Thoracic aorta (tissue), 2 donors: ENCODE measurements around the gene ACADS. TPM values are rescaled to one million over a fixed set of nuclear protein-coding genes. Genes with fewer than 3 reads are reported as not detected.

Experiments
- ATAC-seq: fragments of 150-250 bp; one replicate; pipeline ENCODE4 v1.8.0; 2017; ENCODE audit warnings: low read depth; ENCODE audit not compliant: insufficient number of reproducible peaks, low FRiP score
- DNase-seq: peaks from one replicate; pipeline ENCODE4 v3.0.0-alpha.2; 2020; ENCODE audit warnings: low spot score
- H3K27ac ChIP-seq, 2 donors: fragments of 200-600 bp; sonication (generic); 1 replicate in 1 of 2; 2 replicates in 1 of 2; pipeline ENCODE4 v1.5.1; 2016; ENCODE audit warnings: mild to moderate bottlenecking in 2 of 2, moderate library complexity in 2 of 2
- H3K27me3 ChIP-seq: fragments of 200-600 bp; sonication (generic); replicated peaks from 2 replicates; pipeline ENCODE4 v1.6.0; 2016; ENCODE audit warnings: mild to moderate bottlenecking; ENCODE audit not compliant: insufficient read depth
- H3K36me3 ChIP-seq: fragments of 200-600 bp; sonication (generic); one replicate; pipeline ENCODE4 v1.5.1; 2016
- H3K4me1 ChIP-seq, 2 donors: fragments of 200-600 bp; sonication (generic); 1 replicate in 1 of 2; 2 replicates in 1 of 2; pipeline versions ENCODE4 v1.5.1 to v1.6.0; 2016; ENCODE audit warnings: low read depth in 2 of 2, mild to moderate bottlenecking in 1 of 2; ENCODE audit not compliant: control insufficient read depth in 1 of 2
- H3K4me3 ChIP-seq: fragments of 200-600 bp; sonication (generic); 2 replicates; pipeline ENCODE4 v1.5.1; 2016; ENCODE audit warnings: mild to moderate bottlenecking
- H3K9me3 ChIP-seq: fragments of 200-600 bp; sonication (generic); 2 replicates; pipeline ENCODE4 v1.5.1; 2016
- total RNA-seq, 2 donors: library from RNA; depleted of rRNA; stranded (reverse); fragments of >200 nt; gene quantifications; one replicate each; pipeline versions ENCODE4 v1.1.0 to v1.2.3, GENCODE V29; 2016
- TF ChIP-seq, protein P1 (sequence below): fragments of 200-600 bp; sonication (generic); IDR thresholded peaks from one replicate; pipeline ENCODE4 v1.5.1; 2019; ENCODE audit warnings: antibody characterized with exemption

Gene ACADS
- total RNA-seq, 2 donors from 2014 or later: 18.3 to 19.6 TPM

DNA sequence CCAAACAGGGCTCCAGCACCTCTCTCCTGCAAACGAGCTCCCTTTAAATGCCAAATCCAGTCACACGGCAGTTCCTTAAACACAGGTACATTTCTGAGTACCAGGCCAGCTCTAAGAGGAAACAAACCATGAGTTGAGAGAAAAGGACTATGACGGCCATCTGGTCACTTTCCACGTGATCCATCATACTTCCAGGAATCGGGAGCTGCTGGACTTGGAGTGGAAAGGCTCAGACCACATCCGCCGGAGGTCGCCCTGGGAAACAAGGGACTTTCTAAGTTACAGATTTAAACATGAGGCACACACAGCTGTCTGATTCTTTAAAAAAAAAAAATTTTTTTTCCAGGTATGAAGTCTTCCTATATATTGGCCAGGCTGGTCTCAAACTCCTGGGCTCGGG lies 39.2 kb downstream of the ACADS start:
- Histone ChIP-seq H3K9me3 (no peaks in the 10 kb centered on the region), H3K4me3 (no peak overlapping the region), H3K4me1 (peaks cover 2 to 8% of the 10 kb centered on the region in 2 donors), H3K36me3 (peaks cover 38% of the 10 kb centered on the region), H3K27ac (no peak overlapping the region), H3K27me3 (no peaks in the 10 kb centered on the region)
- ATAC-seq: no peak
- no peak for DNase-seq
- TF ChIP-seq, protein P1, sequence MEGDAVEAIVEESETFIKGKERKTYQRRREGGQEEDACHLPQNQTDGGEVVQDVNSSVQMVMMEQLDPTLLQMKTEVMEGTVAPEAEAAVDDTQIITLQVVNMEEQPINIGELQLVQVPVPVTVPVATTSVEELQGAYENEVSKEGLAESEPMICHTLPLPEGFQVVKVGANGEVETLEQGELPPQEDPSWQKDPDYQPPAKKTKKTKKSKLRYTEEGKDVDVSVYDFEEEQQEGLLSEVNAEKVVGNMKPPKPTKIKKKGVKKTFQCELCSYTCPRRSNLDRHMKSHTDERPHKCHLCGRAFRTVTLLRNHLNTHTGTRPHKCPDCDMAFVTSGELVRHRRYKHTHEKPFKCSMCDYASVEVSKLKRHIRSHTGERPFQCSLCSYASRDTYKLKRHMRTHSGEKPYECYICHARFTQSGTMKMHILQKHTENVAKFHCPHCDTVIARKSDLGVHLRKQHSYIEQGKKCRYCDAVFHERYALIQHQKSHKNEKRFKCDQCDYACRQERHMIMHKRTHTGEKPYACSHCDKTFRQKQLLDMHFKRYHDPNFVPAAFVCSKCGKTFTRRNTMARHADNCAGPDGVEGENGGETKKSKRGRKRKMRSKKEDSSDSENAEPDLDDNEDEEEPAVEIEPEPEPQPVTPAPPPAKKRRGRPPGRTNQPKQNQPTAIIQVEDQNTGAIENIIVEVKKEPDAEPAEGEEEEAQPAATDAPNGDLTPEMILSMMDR: no peak

DNA sequence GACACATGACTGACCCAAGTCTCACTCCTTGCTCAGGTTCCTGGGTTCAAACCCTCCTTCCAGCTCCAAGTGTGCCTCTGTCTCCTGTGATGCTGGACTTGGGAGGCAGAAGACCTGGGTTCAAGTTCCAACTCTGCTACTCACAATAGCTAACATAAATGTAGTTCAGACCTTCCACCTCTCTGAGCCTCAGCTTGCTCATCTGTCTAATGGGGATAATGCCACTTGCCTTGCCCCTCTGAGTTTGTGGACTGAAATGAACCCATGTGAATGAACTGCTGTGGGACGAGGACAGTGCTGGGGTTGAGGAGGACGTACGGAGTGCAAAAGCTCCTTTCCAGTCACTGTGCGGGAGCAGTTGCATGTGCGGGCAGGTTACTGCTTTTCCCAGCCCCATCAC lies 40.9 kb downstream of the ACADS start:
- H3K36me3 ChIP-seq: peaks cover 38% of the 10 kb centered on the region
- H3K9me3 ChIP-seq: no peaks in the 10 kb centered on the region
- H3K27ac ChIP-seq: no peak overlapping the region
- TF ChIP-seq, protein P1: no peak
- H3K4me1 ChIP-seq: peaks cover 1 to 4% of the 10 kb centered on the region in 2 donors
- DNase-seq: no peak
- H3K27me3 ChIP-seq: no peaks in the 10 kb centered on the region
- H3K4me3 ChIP-seq: no peak overlapping the region
- ATAC-seq: no peak

DNA sequence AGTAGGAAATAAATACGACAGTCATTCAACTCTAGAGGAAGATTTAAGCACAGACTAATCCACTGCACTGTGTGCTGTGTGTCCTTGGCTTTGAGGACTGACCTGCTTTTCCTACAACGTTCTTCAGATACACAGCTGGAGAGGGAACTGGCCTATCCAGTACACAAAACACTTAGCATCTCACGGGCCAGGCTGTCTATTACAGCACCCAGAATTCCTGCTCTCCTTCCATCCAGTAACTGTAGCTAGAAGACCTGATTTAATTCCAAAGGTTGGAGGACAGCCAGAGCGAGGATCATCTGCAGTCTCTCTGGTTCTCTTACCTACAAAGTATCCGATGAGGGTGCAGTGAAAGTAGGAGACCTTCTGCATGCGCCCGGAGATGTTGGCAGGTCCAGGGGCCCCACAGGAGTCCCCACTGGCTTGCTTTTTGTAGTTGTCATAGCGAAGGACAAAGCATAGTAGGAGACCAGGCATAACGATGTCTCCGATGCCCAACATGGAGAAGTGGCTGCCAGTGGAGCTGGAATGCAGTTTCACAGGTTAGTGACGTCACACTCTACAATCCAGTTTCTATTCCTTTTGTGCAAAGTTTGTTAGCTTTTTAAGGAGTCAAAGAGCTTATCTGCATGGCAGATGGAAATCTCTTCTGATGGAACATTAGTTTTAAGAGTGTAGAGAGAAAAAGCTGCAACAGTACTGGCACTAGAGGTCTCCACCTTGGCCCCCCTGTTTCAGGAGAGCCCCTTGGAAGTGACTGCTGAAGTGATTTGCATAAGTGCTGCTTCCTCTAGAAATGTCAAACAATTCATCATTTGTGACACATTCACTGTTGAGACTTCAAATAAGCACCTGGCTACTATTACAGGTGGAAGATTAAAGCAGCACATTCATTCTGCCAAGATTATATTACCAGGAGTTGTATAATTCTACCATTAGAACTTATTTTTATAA lies 41.7 kb downstream of the ACADS start:
- H3K36me3 ChIP-seq: peaks cover 38% of the 10 kb centered on the region
- H3K4me1 ChIP-seq: no peaks in the 10 kb centered on the region
- ATAC-seq: no peak
- no peak for DNase-seq
- no peak overlapping the region for H3K27ac ChIP-seq
- H3K4me3 ChIP-seq: no peak overlapping the region
- no peaks in the 10 kb centered on the region for H3K27me3 ChIP-seq
- TF ChIP-seq, protein P1: no peak
- no peaks in the 10 kb centered on the region for H3K9me3 ChIP-seq

DNA sequence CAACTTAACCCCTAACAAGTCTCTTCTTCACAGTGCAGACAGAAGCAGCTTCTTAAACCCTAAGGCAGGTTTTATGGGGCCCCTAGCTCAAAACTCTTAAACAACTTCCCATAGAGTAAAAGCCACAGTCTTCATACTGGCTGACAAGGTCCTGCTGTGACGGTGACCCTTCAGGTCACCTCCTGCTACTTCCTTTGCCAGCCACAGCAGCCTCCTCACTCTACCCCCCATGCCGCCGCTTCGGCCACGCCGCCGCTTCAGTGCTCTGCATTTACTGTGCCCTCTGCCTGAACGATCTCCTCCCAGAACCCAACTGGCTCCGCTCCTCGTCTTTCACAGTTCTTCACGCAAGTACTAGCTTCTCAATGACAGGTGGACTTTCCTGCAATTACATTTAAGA lies 45.5 kb downstream of the ACADS start:
- no peak for DNase-seq
- no peaks in the 10 kb centered on the region for H3K9me3 ChIP-seq
- no peaks in the 10 kb centered on the region for H3K27me3 ChIP-seq
- no peaks in the 10 kb centered on the region for H3K4me1 ChIP-seq
- TF ChIP-seq, protein P1: no peak
- no peak for ATAC-seq
- H3K36me3 ChIP-seq: peaks cover 26% of the 10 kb centered on the region
- no peak overlapping the region for H3K27ac ChIP-seq
- H3K4me3 ChIP-seq: no peak overlapping the region

DNA sequence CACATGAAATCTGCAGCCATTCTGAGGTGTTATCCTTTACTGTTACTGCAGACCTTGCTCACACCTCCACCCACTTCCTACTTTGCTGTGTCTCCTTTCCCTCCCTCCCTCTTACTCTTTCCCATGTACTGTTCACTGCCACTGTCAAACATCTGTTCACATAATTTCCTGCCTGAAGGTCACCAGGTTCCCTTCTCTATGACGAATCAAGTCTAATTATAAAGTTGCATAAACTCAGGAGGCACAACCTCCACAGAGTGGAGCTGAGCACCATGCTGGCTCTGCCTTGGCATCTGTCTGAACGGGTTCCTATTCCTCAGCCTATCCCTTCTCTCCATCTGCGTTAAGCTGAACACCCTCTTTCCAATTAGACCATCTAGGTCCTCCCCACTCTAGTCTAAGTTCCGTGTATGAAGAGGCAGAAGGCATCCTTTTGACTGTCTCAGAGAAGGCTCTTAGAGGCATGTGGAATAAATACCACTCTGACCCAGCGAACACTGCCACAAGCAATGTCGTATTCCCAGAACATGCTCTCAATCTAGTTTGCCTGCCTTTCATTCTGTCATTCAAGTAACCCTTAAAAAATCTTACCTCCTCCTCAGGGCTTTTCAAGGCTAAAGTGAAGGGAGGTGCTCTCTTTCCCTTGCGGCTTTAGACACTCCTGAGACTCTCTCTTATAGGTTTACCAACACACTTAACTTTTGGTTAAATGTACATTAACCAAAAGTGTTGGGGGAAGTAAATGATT lies 48.7 kb downstream of the ACADS start:
- no peaks in the 10 kb centered on the region for H3K4me1 ChIP-seq
- H3K4me3 ChIP-seq: no peak overlapping the region
- ATAC-seq: no peak
- peaks cover 4% of the 10 kb centered on the region for H3K36me3 ChIP-seq
- H3K27ac ChIP-seq: no peak overlapping the region
- TF ChIP-seq, protein P1: no peak
- H3K9me3 ChIP-seq: no peaks in the 10 kb centered on the region
- no peaks in the 10 kb centered on the region for H3K27me3 ChIP-seq
- no peak for DNase-seq
